ENCODE data around the gene BLOC1S6. TPM values are rescaled to one million over a fixed set of nuclear protein-coding genes. Genes with fewer than 3 reads are reported as not detected.

BLOC1S6 gene
- total RNA-seq, 4 donors from 2014 or later = 26.6 to 41.7 (median 30.0) TPM

DNA sequence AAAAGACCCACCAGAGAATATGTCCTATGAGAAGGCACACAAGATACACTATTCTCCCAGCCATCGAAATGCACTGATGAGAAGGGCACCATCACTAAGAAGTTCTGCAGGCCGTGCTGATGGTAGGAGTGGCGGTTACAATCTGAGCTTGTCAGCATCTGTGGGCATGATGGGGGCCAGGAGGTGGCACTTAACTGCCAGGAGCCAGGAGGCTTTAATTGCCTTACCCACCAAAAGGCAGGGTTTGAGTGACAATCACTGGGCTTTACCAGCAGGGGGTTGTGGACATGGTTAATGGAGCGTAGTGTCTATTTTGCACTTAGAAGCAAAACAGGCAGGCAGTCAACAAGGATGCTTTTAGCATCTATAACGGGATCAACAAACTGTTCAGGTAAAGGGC, 31.6 kb downstream of the BLOC1S6 start:
- WGBS = 95% methylated on average over 5 of the region's 5 CpGs
- Histone ChIP-seq H3K9me3 (no peaks in the 10 kb centered on the region), H3K27me3 (no peaks in the 10 kb centered on the region), H3K36me3 (no peaks in the 10 kb centered on the region), H3K4me3 (no peak overlapping the region), H3K4me1 (no peaks in the 10 kb centered on the region), H3K27ac (no peak overlapping the region)
- TF ChIP-seq POLR2A (IDR thresholded peaks at IDR 0.05) = no peak
- TF ChIP-seq, protein P1, sequence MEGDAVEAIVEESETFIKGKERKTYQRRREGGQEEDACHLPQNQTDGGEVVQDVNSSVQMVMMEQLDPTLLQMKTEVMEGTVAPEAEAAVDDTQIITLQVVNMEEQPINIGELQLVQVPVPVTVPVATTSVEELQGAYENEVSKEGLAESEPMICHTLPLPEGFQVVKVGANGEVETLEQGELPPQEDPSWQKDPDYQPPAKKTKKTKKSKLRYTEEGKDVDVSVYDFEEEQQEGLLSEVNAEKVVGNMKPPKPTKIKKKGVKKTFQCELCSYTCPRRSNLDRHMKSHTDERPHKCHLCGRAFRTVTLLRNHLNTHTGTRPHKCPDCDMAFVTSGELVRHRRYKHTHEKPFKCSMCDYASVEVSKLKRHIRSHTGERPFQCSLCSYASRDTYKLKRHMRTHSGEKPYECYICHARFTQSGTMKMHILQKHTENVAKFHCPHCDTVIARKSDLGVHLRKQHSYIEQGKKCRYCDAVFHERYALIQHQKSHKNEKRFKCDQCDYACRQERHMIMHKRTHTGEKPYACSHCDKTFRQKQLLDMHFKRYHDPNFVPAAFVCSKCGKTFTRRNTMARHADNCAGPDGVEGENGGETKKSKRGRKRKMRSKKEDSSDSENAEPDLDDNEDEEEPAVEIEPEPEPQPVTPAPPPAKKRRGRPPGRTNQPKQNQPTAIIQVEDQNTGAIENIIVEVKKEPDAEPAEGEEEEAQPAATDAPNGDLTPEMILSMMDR (IDR thresholded peaks at IDR 0.05) = no peak
- no peak for TF ChIP-seq POLR2AphosphoS5 (IDR thresholded peaks at IDR 0.05)
- no peak for TF ChIP-seq EP300 (IDR thresholded peaks at IDR 0.05)
- no peak for DNase-seq (ENCODE audit: low spot score in 2 of 2)

DNA sequence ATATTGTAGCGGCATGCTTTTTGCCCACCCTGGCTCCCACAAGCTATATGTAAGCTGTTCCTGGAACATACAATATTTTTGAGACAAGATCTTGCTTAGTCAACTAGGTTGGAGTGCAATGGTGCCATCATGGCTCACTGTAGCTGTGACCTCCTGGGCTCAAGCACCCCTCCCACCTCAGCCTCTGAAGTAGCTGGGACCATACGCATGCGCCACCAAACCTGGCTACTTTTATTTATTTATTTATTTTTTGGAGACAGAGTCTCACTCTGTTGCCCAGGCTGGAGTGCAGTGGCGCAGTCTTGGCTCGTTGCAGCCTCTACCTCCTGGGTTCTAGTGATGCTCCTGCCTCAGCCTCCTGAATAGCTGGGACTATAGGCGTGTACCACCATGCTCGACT, 41.0 kb downstream of the BLOC1S6 start:
- no peak for TF ChIP-seq POLR2AphosphoS5 (IDR thresholded peaks at IDR 0.05)
- H3K4me1 ChIP-seq = peaks cover 12% of the 10 kb centered on the region
- peaks cover 6% of the 10 kb centered on the region for H3K9me3 ChIP-seq
- H3K27me3 ChIP-seq = no peaks in the 10 kb centered on the region
- DNase-seq (ENCODE audit: low spot score in 2 of 2) = no peak
- no peak overlapping the region for H3K27ac ChIP-seq
- no peaks in the 10 kb centered on the region for H3K36me3 ChIP-seq
- H3K4me3 ChIP-seq = no peak overlapping the region
- WGBS = 94% methylated on average over 7 of the region's 7 CpGs

DNA sequence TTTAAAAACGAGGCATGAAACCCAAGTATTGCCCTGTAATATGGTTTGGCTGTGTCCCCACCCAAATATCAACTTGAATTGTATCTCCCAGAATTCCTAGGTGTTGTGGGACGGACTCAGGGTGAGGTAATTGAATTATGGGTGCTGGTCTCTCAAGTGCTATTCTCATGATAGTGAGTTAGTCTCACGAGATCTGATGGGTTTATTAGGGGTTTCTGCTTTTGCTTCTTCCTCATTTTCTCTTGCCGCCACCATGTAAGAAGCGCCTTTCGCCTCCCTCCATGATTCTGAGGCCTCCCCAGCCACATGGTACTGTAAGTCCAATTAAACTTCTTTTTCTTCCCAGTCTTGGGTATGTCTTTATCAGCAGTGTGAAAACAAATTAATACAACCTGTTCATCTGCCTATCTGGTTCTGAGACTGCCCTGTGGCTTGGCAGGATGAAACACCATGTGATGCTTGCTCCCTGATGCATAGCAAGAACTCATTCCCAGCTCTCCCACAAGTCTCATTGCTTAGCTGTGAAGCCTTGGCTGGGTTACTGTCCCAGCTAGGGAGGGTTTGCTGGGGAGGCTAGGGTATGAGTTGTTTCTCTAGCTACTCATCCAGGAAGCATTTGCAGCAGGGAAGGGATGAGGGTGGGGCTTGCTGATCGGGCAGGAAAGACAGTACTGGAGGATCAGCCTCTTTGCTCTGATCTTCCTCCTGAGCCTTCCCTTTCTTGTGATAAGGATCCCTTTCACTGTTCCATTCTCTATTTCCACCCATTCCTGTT, 43.9 kb downstream of the BLOC1S6 start:
- peak overlapping the region; percentile 22 for H3K4me3 ChIP-seq
- 73% methylated on average over 7 of the region's 7 CpGs for WGBS
- H3K36me3 ChIP-seq = no peaks in the 10 kb centered on the region
- H3K27me3 ChIP-seq = no peaks in the 10 kb centered on the region
- DNase-seq (ENCODE audit: low spot score in 2 of 2) = no peak
- peak overlapping the region; percentile 39 for H3K27ac ChIP-seq
- H3K4me1 ChIP-seq = peaks cover 25% of the 10 kb centered on the region
- TF ChIP-seq EP300 (IDR thresholded peaks at IDR 0.05) = no peak
- no peak for TF ChIP-seq POLR2AphosphoS5 (IDR thresholded peaks at IDR 0.05)
- TF ChIP-seq, protein P1 (IDR thresholded peaks at IDR 0.05) = no peak
- TF ChIP-seq POLR2A (IDR thresholded peaks at IDR 0.05) = no peak
- H3K9me3 ChIP-seq = no peaks in the 10 kb centered on the region

DNA sequence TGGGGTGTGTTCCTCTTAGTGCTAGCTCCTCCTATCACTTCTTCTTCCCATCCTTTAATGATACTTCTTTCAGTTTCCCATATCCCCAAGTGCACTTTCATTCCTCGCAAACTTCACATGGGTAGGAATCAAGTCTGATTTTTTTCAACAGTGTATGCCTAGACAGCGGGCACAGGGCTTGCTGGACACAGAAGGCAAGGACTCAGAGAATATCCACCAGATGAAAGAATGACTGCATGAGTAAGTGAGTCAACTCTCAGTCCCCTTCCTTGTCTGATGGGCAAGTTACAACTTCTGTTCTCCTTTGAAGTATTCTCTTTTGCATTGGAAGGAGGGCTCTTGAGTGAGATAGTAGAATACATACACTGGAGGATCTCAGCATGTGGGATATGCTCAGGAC, 44.6 kb downstream of the BLOC1S6 start:
- Histone ChIP-seq H3K27me3 (no peaks in the 10 kb centered on the region), H3K4me3 (peak overlapping the region; percentile 22), H3K27ac (peak overlapping the region; percentile 39), H3K9me3 (no peaks in the 10 kb centered on the region), H3K4me1 (peaks cover 31% of the 10 kb centered on the region), H3K36me3 (no peaks in the 10 kb centered on the region)
- 42% methylated on average over 2 of the region's 2 CpGs for WGBS
- TF ChIP-seq, protein P1 (IDR thresholded peaks at IDR 0.05) = no peak
- TF ChIP-seq EP300 (IDR thresholded peaks at IDR 0.05) = no peak
- no peak for TF ChIP-seq POLR2A (IDR thresholded peaks at IDR 0.05)
- no peak for TF ChIP-seq POLR2AphosphoS5 (IDR thresholded peaks at IDR 0.05)
- no peak for DNase-seq (ENCODE audit: low spot score in 2 of 2)

DNA sequence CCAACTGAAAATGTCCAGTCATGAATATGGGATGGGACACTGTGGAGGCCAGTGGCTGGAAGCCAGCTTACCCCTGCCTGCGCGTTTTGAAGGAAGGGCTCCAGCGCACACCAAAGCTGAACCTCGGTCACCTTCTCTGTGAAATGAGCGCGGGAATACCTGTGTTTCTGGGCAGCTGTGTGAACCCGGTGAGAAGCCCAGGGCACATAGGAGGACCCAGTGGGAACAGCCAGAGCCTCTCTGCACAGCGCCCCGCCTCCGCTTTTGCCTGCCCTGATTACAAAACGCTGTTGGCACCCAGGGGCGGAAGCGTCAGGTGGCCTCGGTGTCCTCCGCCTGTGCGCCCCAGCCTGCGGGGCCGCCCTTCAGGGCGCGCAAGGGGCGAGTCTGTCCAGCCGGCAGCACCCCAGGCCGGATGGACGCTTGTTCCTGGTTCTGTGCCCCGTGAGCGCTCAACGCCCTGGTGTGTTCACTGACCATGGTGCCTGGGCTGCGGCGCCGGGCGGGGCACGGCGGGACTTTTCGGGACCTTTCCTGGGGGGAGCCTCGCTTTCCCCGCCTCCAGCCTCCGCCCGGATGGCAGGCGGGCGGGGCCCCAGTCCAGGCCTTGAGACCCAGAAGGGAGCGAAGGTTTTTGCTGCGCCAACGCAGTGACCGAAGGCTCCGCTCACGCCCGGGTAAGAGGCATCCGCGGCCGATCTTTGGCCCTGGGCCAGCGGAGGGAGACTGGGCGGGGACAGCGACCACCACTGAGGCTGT, 47.4 kb downstream of the BLOC1S6 start, which contains the start of gene SQOR:
TSS of gene SQOR (plus strand) at position 598 of the 759 bp plus-strand sequence. CDS start 23,895 bp downstream, outside the sequence.
- 1% methylated on average over 28 of the region's 53 CpGs for WGBS
- peaks cover 55% of the 10 kb centered on the region for H3K4me1 ChIP-seq
- H3K36me3 ChIP-seq = no peaks in the 10 kb centered on the region
- no peaks in the 10 kb centered on the region for H3K9me3 ChIP-seq
- TF ChIP-seq POLR2AphosphoS5 (IDR thresholded peaks at IDR 0.05) (peak in 2 of 3 donors; percentile 45 to 70), POLR2A (IDR thresholded peaks at IDR 0.05) (peak in 1 of 2 donors; percentile 54), EP300 (IDR thresholded peaks at IDR 0.05) (peak; percentile 26)
- TF ChIP-seq, protein P1 (IDR thresholded peaks at IDR 0.05) = no peak
- peak within 1 kb of the TSS; percentile 93 for H3K27ac ChIP-seq
- H3K27me3 ChIP-seq = no peaks in the 10 kb centered on the region
- peak; percentile 93 to 94 for DNase-seq (ENCODE audit: low spot score in 2 of 2)
- H3K4me3 ChIP-seq = peak within 1 kb of the TSS; percentile 68

Measured in suprapubic skin (tissue), 4 donors.